HL-60 (cell line): ENCODE results near the gene FARP1.

Experiments
- CTCF ChIP-seq: IDR thresholded peaks from one replicate; pipeline ENCODE4 v1.5.1; 2011; ENCODE audit warnings: low read length, control low read depth, inconsistent platforms; ENCODE audit not compliant: insufficient read depth
- GABPA ChIP-seq: IDR thresholded peaks from 2 replicates; pipeline ENCODE4 v1.6.1; 2012; ENCODE audit warnings: low read depth
- POLR2AphosphoS5 ChIP-seq: IDR thresholded peaks from 2 replicates; pipeline ENCODE4 v1.6.1; 2012; ENCODE audit warnings: low read depth
- REST ChIP-seq: IDR thresholded peaks from 2 replicates; pipeline ENCODE4 v1.6.1; 2012; ENCODE audit warnings: low read depth; ENCODE audit not compliant: insufficient replicate concordance
- SPI1 ChIP-seq: IDR thresholded peaks from 2 replicates; pipeline ENCODE4 v1.6.1; 2012; ENCODE audit warnings: low read depth, mild to moderate bottlenecking, borderline replicate concordance

GRCh38 chr13:98429531-98429930 lies 286.6 kb downstream of the FARP1 start:
- no peak for TF ChIP-seq REST
- no peak for TF ChIP-seq CTCF
- TF ChIP-seq SPI1 = no peak
- no peak for TF ChIP-seq POLR2AphosphoS5
- no peak for TF ChIP-seq GABPA
